HL-60 (cell line): ENCODE measurements around the gene ARSG.

ENCODE experiments used
- CTCF ChIP-seq: IDR thresholded peaks from one replicate; pipeline ENCODE4 v1.5.1; 2011; ENCODE audit warnings: low read length, control low read depth, inconsistent platforms; ENCODE audit not compliant: insufficient read depth
- GABPA ChIP-seq: IDR thresholded peaks from 2 replicates; pipeline ENCODE4 v1.6.1; 2012; ENCODE audit warnings: low read depth
- POLR2AphosphoS5 ChIP-seq: IDR thresholded peaks from 2 replicates; pipeline ENCODE4 v1.6.1; 2012; ENCODE audit warnings: low read depth
- REST ChIP-seq: IDR thresholded peaks from 2 replicates; pipeline ENCODE4 v1.6.1; 2012; ENCODE audit warnings: low read depth; ENCODE audit not compliant: insufficient replicate concordance
- SPI1 ChIP-seq: IDR thresholded peaks from 2 replicates; pipeline ENCODE4 v1.6.1; 2012; ENCODE audit warnings: low read depth, mild to moderate bottlenecking, borderline replicate concordance

GRCh38 chr17:68461589-68461988 is 170.3 kb downstream of the ARSG start:
- TF ChIP-seq CTCF = no peak
- TF ChIP-seq GABPA = no peak
- no peak for TF ChIP-seq POLR2AphosphoS5
- no peak for TF ChIP-seq REST
- no peak for TF ChIP-seq SPI1
